Erythroblast (primary cell): ENCODE measurements around the gene LAG3.

Source experiments
- GATA1 ChIP-seq: IDR thresholded peaks from 2 replicates; pipeline ENCODE4 v1.6.1; 2011; ENCODE audit warnings: low read depth, mild to moderate bottlenecking, control low read depth, low read length, moderate library complexity
- POLR2A ChIP-seq: IDR thresholded peaks from 2 replicates; pipeline ENCODE4 v1.6.1; 2011; ENCODE audit warnings: mild to moderate bottlenecking, low read length

GRCh38 chr12:6807170-6807569 is 34.9 kb downstream of the LAG3 start:
- TF ChIP-seq POLR2A (no peak), GATA1 (no peak)
